ENCODE measurements around the gene RPS18. TPM values are rescaled to one million over a fixed set of nuclear protein-coding genes. Genes with fewer than 3 reads are reported as not detected.
"Not testable (repeated sequence)": the region's sequence is repeated elsewhere in the genome, so short reads cannot be mapped to it uniquely, and the experiment has no call there.

Gene RPS18
- polyA plus RNA-seq, 1 experiment = 5,380 TPM

- Histone ChIP-seq H3K4me3 (ENCODE audit: low read depth, low read length) (peak overlapping the region; percentile 94), H3K27ac (ENCODE audit: low read depth, low read length) (peak overlapping the region; percentile 94), H3K9me3 (ENCODE audit: control insufficient read depth, insufficient read depth, low read length) (no peaks in the 10 kb centered on the region), H3K27me3 (ENCODE audit: control insufficient read depth, insufficient read depth, low read length) (no peaks in the 10 kb centered on the region)
- POLR2A ChIA-PET = interaction anchor here (1.0 to 3.8 kb wide), 10 partner anchors 11 to 299 kb away, joined by 4 to 52 read pairs (median 10); partner anchors contain the start of genes PFDN6, WDR46 and ZBTB22
- CTCF ChIA-PET = interaction anchor here (1.3 kb wide), 1 partner anchor 11 kb away, joined by 3 read pairs; no protein-coding TSS in a partner anchor
- no peak for TF ChIP-seq CTCF (IDR thresholded peaks at IDR 0.05; ENCODE audit: low read depth, low read length)
- no peak for DNase-seq (ENCODE audit: low read depth, low spot score)
Measured at GRCh38 chr6:33271117-33271467, 783 bp upstream of the RPS18 start.

GRCh38 chr6:33272275-33273128 is 627 bp downstream of the RPS18 start:
- no peak for TF ChIP-seq CTCF (IDR thresholded peaks at IDR 0.05; ENCODE audit: low read depth, low read length)
- ChIA-PET CTCF (no interaction called here), POLR2A (interaction anchor here (0.9 to 3.8 kb wide), 14 partner anchors 12 to 301 kb away, joined by 3 to 52 read pairs (median 9); partner anchors contain the start of genes PFDN6, WDR46 and ZBTB22)
- Histone ChIP-seq H3K9me3 (ENCODE audit: control insufficient read depth, insufficient read depth, low read length) (no peaks in the 10 kb centered on the region), H3K27me3 (ENCODE audit: control insufficient read depth, insufficient read depth, low read length) (no peaks in the 10 kb centered on the region), H3K4me3 (ENCODE audit: low read depth, low read length) (peak overlapping the region; percentile 94), H3K27ac (ENCODE audit: low read depth, low read length) (peak overlapping the region; percentile 94)
- DNase-seq (ENCODE audit: low read depth, low spot score) = no peak

GRCh38 chr6:33273129-33273923 is 1.5 kb downstream of the RPS18 start:
- no peak for DNase-seq (ENCODE audit: low read depth, low spot score)
- Histone ChIP-seq H3K27me3 (ENCODE audit: control insufficient read depth, insufficient read depth, low read length) (no peaks in the 10 kb centered on the region), H3K27ac (ENCODE audit: low read depth, low read length) (no peak overlapping the region), H3K9me3 (ENCODE audit: control insufficient read depth, insufficient read depth, low read length) (no peaks in the 10 kb centered on the region), H3K4me3 (ENCODE audit: low read depth, low read length) (peak overlapping the region; percentile 94)
- TF ChIP-seq CTCF (IDR thresholded peaks at IDR 0.05; ENCODE audit: low read depth, low read length) = no peak
- ChIA-PET CTCF (no interaction called here), POLR2A (interaction anchor here (1.7 to 2.0 kb wide), 2 partner anchors 26 to 48 kb away, joined by 8 to 12 read pairs; no protein-coding TSS in a partner anchor)

GRCh38 chr6:33273924-33274902 is 2.3 kb downstream of the RPS18 start:
- no peak for TF ChIP-seq CTCF (IDR thresholded peaks at IDR 0.05; ENCODE audit: low read depth, low read length)
- no peak for DNase-seq (ENCODE audit: low read depth, low spot score)
- no peak overlapping the region for H3K27ac ChIP-seq (ENCODE audit: low read depth, low read length)
- POLR2A ChIA-PET = no interaction called here
- H3K4me3 ChIP-seq (ENCODE audit: low read depth, low read length) = peak overlapping the region; percentile 94
- no peaks in the 10 kb centered on the region for H3K9me3 ChIP-seq (ENCODE audit: control insufficient read depth, insufficient read depth, low read length)
- CTCF ChIA-PET = no interaction called here
- no peaks in the 10 kb centered on the region for H3K27me3 ChIP-seq (ENCODE audit: control insufficient read depth, insufficient read depth, low read length)

GRCh38 chr6:33275795-33276580 is 4.1 kb downstream of the RPS18 start:
- peak overlapping the region; percentile 50 for H3K4me3 ChIP-seq (ENCODE audit: low read depth, low read length)
- H3K9me3 ChIP-seq (ENCODE audit: control insufficient read depth, insufficient read depth, low read length); DNase-seq (ENCODE audit: low read depth, low spot score); H3K27me3 ChIP-seq (ENCODE audit: control insufficient read depth, insufficient read depth, low read length): not testable (repeated sequence)
- ChIA-PET CTCF (interaction anchor here (1.1 kb wide), 1 partner anchor 13 kb away, joined by 3 read pairs; the partner anchor contains the start of gene WDR46), POLR2A (interaction anchor here (1.7 to 3.2 kb wide), 5 partner anchors 13 to 305 kb away, joined by 6 to 18 read pairs (median 9); partner anchors contain the start of genes PFDN6, RGL2, WDR46 and ZBTB22)
- H3K27ac ChIP-seq (ENCODE audit: low read depth, low read length) = peak overlapping the region; percentile 11

Data from AG04450 (cell line).